Fibroblast of pulmonary artery (primary cell): ENCODE measurements around the gene ALDH8A1.

Experiments
- DNase-seq: peaks from one replicate; pipeline ENCODE4 v3.0.0-alpha.2; 2010; ENCODE audit warnings: low read depth
- H3K4me3 ChIP-seq: replicated peaks from 2 replicates; pipeline ENCODE4 v1.5.1; 2011; ENCODE audit warnings: low read depth, mild to moderate bottlenecking, control low read depth, low read length, moderate library complexity
- TF ChIP-seq, protein P1 (sequence below): IDR thresholded peaks from 2 replicates; pipeline ENCODE4 v1.5.1; 2011; ENCODE audit warnings: mild to moderate bottlenecking, control low read depth, low read length, inconsistent platforms; ENCODE audit errors: missing control alignments

The ALDH8A1 gene

DNA sequence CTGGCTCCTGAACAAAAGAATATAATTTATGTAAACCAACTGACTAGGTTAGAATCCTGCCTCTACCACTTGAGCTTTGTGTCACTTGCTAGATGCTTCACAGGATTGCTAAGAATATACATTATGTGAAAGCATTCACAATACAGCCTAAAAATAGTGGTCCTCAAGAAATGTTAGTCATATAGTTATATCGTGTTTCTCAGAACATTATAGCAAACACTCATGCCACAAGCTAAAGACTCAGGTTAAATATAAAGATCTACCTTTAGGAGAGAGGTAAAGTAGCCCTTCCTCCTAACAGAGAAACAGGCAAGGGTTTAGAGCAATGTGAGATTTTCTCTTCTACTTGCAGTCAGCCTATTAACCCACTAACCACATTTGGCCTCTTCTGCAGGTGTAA is 17.8 kb upstream of the ALDH8A1 start:
- TF ChIP-seq, protein P1, sequence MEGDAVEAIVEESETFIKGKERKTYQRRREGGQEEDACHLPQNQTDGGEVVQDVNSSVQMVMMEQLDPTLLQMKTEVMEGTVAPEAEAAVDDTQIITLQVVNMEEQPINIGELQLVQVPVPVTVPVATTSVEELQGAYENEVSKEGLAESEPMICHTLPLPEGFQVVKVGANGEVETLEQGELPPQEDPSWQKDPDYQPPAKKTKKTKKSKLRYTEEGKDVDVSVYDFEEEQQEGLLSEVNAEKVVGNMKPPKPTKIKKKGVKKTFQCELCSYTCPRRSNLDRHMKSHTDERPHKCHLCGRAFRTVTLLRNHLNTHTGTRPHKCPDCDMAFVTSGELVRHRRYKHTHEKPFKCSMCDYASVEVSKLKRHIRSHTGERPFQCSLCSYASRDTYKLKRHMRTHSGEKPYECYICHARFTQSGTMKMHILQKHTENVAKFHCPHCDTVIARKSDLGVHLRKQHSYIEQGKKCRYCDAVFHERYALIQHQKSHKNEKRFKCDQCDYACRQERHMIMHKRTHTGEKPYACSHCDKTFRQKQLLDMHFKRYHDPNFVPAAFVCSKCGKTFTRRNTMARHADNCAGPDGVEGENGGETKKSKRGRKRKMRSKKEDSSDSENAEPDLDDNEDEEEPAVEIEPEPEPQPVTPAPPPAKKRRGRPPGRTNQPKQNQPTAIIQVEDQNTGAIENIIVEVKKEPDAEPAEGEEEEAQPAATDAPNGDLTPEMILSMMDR, result no peak
- no peak overlapping the region for H3K4me3 ChIP-seq
- no peak for DNase-seq

DNA sequence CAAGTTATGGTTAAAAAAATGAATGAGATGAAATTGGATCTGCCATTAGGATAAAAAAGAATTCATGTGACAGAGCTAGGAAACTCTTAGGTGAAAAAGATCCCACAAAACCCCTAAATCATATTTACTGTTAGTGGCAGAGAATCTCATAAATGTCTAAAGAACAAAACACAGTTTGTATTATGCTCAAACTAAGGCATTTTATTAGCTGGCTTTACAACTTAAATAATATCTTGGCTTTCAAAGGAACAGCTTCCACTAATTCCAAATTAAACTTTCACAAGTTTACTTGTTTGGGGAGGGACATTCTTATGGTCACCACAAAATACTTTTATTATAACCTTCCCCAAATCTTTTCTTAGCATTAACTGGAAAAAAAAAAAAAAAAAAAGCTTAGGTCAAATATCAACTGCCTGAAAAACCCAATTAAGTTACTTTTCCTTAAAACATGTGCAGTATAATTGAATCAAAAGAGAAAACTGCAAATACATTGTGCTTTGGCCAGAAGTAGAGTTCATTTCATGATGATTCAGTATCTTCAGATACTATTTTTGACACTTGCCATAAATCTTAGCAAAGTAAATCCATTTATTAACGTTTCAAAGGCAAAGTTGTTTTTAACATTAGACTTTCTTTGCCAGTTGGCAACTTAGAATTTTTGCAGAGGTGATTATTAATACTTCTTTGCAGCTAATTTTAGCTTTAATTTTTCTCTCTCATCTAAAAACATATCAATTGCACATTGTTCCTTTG is 14.7 kb upstream of the ALDH8A1 start:
- TF ChIP-seq, protein P1, result no peak
- H3K4me3 ChIP-seq, result no peak overlapping the region
- no peak for DNase-seq

DNA sequence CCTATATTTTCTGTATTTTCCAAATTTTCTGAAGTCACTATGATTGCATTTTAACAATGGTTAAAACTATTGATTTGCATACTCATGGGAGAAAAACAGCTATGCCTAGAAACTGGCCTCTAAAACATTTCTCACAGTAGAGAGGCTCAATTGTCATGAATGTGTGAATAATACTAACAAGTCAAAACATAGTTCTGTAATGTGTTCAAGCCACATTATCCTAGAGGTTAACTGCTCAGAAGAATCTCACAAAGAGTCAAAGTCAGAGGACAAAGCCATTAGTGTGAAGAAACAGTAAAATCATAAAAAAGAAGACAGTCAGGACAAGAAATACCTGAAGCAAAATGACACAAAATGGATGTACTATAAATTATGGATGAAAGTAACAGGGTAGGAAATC is 12.5 kb upstream of the ALDH8A1 start:
- no peak overlapping the region for H3K4me3 ChIP-seq
- TF ChIP-seq, protein P1, result no peak
- no peak for DNase-seq

DNA sequence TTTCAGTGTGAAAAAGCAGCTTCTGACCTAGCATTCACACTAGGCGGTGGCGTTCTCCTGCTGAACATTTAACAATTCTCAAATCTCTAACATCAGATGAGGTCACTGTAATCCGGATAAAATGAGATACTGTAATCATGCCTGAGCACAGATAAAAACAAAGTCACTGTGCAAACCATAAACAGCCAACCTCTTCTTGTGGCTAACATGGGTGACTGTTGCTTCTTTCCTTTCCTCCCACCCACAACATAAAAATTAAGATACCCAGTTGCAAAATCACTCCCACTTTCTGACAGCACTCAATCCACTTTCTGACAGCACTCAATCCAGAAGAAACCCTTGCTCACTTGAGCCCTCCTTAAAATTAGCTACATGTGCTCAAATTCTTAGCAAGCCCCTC is 11.5 kb upstream of the ALDH8A1 start:
- no peak for DNase-seq
- H3K4me3 ChIP-seq, result no peak overlapping the region
- TF ChIP-seq, protein P1, result no peak

DNA sequence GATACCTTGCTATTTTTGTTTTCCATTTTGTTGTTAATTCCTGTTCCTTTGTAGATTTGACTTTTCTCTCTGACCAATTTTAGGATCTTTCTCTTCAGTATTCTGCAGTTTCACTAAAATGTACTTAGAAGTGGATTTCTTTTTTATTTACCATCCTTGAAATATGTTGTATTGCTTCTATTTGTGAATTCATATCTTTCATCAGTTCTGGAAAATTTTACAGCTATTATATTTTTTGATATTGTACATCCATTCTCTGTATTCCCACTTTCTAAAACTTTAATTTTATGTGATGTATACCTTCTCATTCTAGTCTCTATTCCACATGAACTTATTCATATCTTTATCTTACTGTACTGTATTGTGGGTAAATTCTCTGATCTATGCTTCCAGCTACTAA is 9.7 kb upstream of the ALDH8A1 start:
- TF ChIP-seq, protein P1, result no peak
- no peak overlapping the region for H3K4me3 ChIP-seq
- no peak for DNase-seq

DNA sequence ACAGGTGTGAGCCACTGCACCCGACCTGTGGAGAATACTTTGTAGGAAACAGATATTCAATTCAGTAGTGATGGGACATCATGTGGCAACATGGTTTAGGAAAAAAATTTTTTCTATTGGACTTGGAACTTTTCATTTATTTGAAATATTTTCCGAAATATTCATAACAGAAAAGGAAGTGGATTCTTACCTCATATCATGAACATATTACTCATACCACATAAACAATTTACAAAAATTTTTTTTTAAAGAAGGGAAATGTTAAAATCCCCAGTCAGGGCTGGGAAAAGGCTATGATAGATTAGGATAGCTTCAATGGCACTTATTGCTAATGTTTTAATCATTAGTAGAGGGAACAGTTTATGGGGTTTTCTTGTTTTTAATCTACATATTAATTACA is 6.8 kb upstream of the ALDH8A1 start:
- TF ChIP-seq, protein P1, result no peak
- DNase-seq, result peak; percentile 26
- H3K4me3 ChIP-seq, result no peak overlapping the region

DNA sequence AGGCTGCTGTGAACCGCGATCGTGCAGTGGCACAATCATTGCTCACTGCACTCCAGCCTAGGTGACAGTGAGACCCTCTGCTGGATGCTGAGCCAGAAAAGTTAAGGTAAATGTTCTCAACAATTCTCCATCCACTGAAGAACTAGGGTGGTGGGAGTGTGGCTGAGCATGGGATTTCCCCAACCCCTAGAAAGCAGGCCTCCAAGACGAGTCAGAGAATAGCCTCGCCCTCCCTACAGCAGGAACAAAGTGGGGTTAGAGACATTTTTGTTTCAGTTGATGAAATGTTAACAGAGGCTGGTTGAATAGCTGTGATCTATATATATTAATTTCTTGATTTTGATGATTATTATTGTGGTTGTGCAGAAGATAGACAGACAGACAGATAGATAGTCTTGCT is 6.1 kb upstream of the ALDH8A1 start:
- TF ChIP-seq, protein P1, result no peak
- no peak for DNase-seq
- no peak overlapping the region for H3K4me3 ChIP-seq
